ENCODE measurements around the gene FSIP2. TPM values are rescaled to one million over a fixed set of nuclear protein-coding genes. Genes with fewer than 3 reads are reported as not detected.

FSIP2 gene
- total and polyA plus RNA-seq, 7 donors, result 0.54 to 4.9 (median 2.1) TPM

DNA sequence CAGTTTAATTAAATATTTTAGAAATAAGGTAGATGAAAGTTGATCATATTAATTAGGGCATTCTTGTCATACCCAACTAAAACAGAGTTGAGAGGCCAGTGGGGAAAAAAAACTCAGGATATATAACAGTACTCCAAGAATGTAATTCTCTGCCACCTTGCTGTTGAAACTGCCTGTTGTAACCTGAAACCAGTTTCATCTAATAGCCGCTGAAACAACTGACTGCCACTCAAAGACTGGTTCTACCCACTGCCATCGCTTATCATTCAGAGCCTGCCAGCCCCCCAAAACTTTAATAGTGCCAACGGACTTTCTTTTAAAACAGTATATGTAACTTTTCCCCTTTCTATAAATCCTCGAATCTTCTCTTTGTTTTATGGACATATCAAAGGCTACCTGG is 37.7 kb upstream of the FSIP2 start:
- DNase-seq, result no peak
- Histone ChIP-seq H3K27me3 (no peaks in the 10 kb centered on the region), H3K9me3 (no peaks in the 10 kb centered on the region), H3K27ac (no peak overlapping the region), H3K36me3 (no peaks in the 10 kb centered on the region), H3K4me3 (no peak overlapping the region), H3K4me1 (no peaks in the 10 kb centered on the region)
- intact Hi-C loops (cut with DNase I), result no loop called here
- TF ChIP-seq, protein P1, sequence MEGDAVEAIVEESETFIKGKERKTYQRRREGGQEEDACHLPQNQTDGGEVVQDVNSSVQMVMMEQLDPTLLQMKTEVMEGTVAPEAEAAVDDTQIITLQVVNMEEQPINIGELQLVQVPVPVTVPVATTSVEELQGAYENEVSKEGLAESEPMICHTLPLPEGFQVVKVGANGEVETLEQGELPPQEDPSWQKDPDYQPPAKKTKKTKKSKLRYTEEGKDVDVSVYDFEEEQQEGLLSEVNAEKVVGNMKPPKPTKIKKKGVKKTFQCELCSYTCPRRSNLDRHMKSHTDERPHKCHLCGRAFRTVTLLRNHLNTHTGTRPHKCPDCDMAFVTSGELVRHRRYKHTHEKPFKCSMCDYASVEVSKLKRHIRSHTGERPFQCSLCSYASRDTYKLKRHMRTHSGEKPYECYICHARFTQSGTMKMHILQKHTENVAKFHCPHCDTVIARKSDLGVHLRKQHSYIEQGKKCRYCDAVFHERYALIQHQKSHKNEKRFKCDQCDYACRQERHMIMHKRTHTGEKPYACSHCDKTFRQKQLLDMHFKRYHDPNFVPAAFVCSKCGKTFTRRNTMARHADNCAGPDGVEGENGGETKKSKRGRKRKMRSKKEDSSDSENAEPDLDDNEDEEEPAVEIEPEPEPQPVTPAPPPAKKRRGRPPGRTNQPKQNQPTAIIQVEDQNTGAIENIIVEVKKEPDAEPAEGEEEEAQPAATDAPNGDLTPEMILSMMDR (IDR thresholded peaks at IDR 0.05), result no peak
- TF ChIP-seq POLR2AphosphoS5 (IDR thresholded peaks at IDR 0.05), result no peak
- no peak for TF ChIP-seq POLR2A (IDR thresholded peaks at IDR 0.05)
- no peak for TF ChIP-seq EP300 (IDR thresholded peaks at IDR 0.05)
- WGBS, 2 donors, result 58 to 71% methylated on average over 4 of the region's 4 CpGs

- Histone ChIP-seq H3K27me3 (peaks cover 0 to 13% (median 4%) of the 10 kb centered on the region in 3 donors), H3K4me1 (peaks cover 0 to 10% (median 4%) of the 10 kb centered on the region in 4 donors), H3K4me3 (no peak overlapping the region), H3K9me3 (peaks cover 0 to 2% (median 0%) of the 10 kb centered on the region in 4 donors), H3K36me3 (no peaks in the 10 kb centered on the region), H3K27ac (no peak overlapping the region)
- TF ChIP-seq POLR2A (IDR thresholded peaks at IDR 0.05), result no peak
- TF ChIP-seq POLR2AphosphoS5 (IDR thresholded peaks at IDR 0.05), result no peak
- no peak for TF ChIP-seq EP300 (IDR thresholded peaks at IDR 0.05)
- TF ChIP-seq, protein P1 (IDR thresholded peaks at IDR 0.05), result no peak
- intact Hi-C loops (cut with DNase I), result no loop called here
- whole genome bisulfite sequencing, 2 donors, result 76 to 77% methylated on average over 1 of the region's 1 CpG
- DNase-seq, result no peak
These were observed 3.9 kb upstream of the FSIP2 start for GRCh38 chr2:185734658-185735057.

- H3K27ac ChIP-seq, result no peak overlapping the region
- peaks cover 0 to 13% (median 4%) of the 10 kb centered on the region in 3 donors for H3K27me3 ChIP-seq
- intact Hi-C loops (cut with DNase I), result no loop called here
- DNase-seq, result no peak
- peaks cover 0 to 10% (median 4%) of the 10 kb centered on the region in 4 donors for H3K4me1 ChIP-seq
- TF ChIP-seq POLR2AphosphoS5 (IDR thresholded peaks at IDR 0.05) (no peak), POLR2A (IDR thresholded peaks at IDR 0.05) (no peak), EP300 (IDR thresholded peaks at IDR 0.05) (no peak)
- TF ChIP-seq, protein P1 (IDR thresholded peaks at IDR 0.05), result no peak
- no peak overlapping the region for H3K4me3 ChIP-seq
- peaks cover 0 to 2% (median 0%) of the 10 kb centered on the region in 4 donors for H3K9me3 ChIP-seq
- 85 to 89% methylated on average over 2 of the region's 2 CpGs for WGBS, 2 donors
- H3K36me3 ChIP-seq, result no peaks in the 10 kb centered on the region
These were observed 2.4 kb upstream of the FSIP2 start for GRCh38 chr2:185736210-185736609.

DNA sequence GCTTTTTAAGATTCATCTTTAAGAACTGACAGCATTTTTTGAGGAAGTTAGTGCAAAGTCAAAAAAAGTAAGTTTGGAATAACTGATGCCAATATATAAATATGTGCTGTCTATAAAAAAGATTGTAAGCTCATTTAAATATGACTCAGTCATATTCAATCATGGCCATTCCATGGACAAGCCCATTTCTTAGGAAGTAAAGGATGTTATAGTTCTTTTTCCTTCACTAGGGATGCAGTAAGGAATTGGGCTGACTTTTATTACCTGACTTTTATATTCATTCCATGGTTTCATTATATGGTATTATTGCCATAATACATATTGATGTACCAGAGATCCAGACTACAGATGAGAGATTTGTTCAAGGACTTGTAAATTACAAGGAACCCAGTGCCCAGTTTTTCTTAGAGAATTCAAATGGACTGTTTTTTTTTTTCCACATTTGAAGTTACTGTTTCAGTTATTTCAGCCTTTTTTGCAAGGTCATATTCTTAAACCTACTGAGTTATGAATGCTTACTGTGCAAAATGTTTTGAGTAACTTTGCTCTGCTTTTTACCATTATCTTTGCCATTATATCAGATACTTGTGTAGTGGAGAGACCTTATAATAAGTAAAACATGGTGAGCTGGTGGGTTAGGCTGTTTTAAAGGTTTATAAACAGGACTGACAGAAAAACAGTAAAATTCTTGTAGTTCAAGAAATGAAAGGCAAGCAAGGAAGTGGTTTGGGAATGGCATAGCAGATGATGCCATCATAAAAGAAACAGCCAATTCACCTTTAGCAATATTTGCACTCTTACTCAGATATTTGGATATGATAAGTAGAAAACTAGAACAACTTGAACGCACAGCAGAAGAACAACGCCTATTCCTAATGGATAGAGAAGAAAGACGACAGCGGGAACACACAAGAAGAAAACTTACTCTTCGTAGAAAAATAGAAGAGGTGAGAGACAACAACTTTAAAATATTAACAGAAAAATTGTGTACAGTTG is 7.6 kb downstream of the FSIP2 start:
- no peak overlapping the region for H3K4me3 ChIP-seq

More for the DNA sequence above, 7.6 kb downstream of the FSIP2 start:
- Histone ChIP-seq H3K27ac (no peak overlapping the region), H3K9me3 (no peaks in the 10 kb centered on the region), H3K36me3 (no peaks in the 10 kb centered on the region), H3K27me3 (no peaks in the 10 kb centered on the region), H3K4me1 (no peaks in the 10 kb centered on the region)
- intact Hi-C loops (cut with DNase I), result no loop called here
- 28 to 76% methylated on average over 5 of the region's 5 CpGs for WGBS, 2 donors
- no peak for DNase-seq
- TF ChIP-seq, protein P1 (IDR thresholded peaks at IDR 0.05), result no peak
- no peak for TF ChIP-seq POLR2A (IDR thresholded peaks at IDR 0.05)
- TF ChIP-seq EP300 (IDR thresholded peaks at IDR 0.05), result no peak
- no peak for TF ChIP-seq POLR2AphosphoS5 (IDR thresholded peaks at IDR 0.05)
